Stimulated activated CD4-positive, alpha-beta T cell treated with anti-CD3 and anti-CD28 coated beads, Interleukin-4, amount 100 ng/mL, for 24 hours (primary cell): ENCODE results near the gene NCEH1.
"Not testable (repeated sequence)": the region's sequence is repeated elsewhere in the genome, so short reads cannot be mapped to it uniquely, and the experiment has no call there.

Experiments used
- DNase-seq: peaks from one replicate; pipeline ENCODE4 v3.0.0-alpha.2; 2020

NCEH1 gene

DNA sequence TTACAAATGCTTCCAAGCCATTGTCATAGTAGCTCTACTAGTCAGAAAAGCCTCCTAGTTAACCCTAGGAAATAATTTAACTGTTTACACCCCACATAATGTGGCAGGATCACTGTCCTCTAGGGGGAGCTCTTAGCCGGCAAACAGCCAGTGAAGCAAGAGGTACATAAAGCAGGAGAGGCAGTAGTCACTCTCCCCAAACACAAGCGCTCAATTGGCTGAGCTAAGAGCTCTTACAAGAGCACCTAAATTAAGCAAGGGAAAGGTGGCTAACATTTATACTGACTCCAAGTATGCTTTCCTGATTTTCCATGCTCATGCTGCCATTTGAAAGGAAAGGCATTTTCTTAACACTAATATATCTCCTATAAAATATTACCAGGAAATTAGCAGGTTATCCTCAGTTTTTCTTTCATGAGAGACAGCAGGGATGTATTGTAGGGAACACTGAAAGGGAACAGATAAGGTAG is 37.6 kb downstream of the NCEH1 start:
- DNase-seq: peak; percentile 70

DNA sequence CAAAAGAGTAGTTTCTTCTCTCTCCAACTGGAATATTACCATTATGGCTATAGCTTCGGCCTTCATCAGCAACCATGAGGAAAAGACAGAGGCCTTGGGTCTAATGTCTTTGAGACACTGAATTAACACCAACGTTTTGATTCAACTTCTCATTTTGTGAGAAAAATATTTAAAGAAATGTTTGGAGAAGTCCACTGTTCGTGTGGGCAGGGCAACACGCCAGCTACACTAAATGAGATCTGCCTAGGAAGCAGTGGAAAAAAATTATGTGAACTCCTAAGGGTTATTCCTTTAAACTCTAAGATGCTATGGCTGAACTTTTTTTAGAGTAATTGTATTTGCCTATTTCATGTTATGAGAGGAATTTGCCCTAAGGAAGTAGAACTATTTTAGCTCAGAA is 41.8 kb downstream of the NCEH1 start:
- no peak for DNase-seq

DNA sequence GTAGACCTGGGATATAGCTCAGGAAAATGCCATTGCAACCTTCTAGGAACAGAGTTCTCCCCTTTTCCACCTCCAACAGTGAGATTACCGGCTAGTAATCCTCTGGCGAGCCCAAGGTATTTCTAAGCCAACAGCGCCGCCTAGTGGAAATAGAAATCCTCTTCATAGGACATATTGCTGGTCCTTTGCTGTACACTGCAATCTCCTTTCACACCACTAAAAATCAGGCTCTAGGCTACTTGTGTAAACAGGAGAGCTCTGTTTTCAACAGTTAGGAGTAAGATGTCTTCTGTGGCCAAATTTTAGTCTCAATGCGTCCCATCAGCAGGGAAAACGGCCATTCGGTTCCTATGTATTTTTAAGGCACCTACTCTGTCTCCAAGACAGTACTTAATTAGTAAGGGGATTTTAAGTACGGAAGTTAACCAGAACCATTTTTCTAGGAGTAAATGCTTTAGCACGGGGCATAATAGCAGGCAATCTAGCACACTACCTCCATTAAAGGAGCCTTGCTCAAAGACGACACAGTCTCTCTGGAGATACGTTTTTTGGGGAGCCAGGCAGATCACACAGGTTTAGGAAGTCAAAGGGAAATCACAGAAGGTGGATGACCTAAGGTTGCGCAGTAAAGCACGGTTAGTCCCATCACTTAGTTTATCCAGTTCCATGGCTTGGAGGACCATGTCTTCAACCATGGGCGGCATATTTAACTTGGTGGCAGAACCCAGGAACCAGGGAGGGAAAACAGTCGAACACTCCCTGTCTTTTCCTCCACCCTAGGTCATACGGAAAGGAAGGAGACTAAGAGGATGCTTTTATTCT is 43.8 kb downstream of the NCEH1 start:
- DNase-seq: peak; percentile 86

DNA sequence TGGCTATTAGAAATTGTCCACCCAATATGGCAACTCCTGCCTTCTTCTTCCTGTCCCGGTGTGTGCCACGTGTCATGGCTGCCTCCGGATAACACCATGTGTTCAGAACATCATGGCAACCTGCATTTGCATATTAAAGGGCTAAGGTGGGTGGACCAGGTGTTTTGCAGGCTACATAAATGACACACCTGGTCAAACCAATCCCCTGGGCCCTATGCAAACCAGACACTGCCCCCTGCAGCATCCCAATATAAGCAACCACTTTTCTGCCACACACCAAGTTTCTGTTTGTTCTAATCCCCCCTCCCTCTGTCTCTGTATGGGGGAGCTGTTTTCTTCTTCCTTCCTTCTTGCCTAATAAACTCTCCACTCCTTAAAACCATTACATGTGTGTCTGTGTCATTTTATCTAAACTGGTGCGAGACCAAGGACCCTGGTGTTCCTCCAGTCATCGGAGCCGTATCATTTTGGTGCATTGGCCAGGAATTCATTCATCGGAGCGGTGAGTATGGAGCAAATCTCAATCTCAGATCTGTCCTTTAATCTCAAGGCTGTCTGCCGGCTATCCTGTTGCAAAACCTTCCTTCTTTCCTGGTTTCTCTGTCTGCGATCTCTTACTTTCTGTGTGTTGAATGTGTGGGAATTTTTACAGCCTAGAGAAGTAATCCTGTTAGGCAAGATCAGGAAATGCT is 44.5 kb downstream of the NCEH1 start:
- DNase-seq: no peak

DNA sequence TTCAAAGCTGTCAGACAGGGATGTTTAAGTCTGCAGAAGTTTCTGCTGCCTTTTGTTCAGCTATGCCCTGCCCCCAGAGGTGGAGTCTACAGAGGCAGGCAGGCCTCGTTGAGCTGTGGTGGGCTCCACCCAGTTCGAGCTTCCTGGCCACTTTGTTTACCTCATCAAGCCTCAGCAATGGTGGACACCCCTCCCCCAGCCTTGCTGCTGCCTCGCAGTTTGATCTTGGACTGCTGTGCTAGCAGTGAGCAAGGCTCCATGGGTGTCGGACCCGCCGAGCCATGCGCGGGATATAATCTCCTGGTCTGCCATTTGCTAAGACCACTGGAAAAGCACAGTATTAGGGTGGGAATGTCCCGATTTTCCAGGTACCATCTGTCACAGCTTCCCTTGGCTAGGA is 45.4 kb downstream of the NCEH1 start:
- DNase-seq: not testable (repeated sequence)

DNA sequence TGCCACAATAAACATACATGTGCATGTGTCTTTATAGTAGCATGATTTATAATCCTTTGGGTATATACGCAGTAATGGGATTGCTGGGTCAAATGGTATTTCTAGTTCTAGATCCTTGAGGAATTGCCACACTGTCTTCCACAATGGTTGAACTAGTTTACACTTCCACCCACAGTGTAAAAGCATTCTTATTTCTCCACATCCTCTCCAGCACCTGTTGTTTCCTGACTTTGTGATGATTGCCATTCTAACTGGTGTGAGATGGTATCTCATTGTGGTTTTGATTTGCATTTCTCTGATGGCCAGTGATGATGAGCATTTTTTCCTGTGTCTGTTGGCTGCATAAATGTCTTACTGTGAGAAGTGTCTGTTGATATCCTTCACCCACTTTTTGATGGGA is 50.4 kb downstream of the NCEH1 start:
- not testable (repeated sequence) for DNase-seq

DNA sequence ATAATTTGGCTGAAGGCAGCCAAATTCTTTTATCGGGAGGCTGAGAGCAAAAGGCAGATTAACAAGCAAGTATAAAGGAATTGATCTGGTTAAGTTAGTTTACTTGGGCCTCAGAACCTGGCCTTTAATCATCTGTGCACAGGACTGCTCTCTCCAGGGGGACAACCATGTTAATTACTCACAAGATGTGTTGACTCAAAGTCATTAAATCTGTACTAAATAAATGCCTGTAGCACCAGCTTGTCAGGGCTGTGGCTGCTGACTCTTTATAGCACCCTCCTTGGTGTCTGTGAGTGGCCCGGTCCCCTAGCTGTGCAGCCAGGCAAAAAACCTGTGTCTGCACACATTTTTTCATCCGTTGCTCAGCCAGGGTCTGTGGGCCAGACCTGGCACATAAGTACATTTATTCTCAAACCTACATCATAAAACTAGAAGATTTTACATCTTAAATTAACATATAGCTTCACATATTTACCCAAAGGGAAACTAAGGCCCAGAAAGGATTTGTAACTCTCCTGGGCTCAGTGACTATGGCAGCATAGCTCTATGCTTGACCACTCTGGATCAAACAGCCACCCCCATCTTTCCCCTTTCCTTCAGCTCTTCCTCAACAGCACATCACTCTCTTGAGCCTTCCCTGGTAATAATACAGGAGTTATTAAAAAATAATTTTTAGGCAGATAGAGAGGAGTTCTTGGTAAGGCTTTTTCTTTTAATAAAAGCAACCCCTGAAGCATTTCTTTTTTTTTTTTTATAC is 51.4 kb downstream of the NCEH1 start:
- no peak for DNase-seq

DNA sequence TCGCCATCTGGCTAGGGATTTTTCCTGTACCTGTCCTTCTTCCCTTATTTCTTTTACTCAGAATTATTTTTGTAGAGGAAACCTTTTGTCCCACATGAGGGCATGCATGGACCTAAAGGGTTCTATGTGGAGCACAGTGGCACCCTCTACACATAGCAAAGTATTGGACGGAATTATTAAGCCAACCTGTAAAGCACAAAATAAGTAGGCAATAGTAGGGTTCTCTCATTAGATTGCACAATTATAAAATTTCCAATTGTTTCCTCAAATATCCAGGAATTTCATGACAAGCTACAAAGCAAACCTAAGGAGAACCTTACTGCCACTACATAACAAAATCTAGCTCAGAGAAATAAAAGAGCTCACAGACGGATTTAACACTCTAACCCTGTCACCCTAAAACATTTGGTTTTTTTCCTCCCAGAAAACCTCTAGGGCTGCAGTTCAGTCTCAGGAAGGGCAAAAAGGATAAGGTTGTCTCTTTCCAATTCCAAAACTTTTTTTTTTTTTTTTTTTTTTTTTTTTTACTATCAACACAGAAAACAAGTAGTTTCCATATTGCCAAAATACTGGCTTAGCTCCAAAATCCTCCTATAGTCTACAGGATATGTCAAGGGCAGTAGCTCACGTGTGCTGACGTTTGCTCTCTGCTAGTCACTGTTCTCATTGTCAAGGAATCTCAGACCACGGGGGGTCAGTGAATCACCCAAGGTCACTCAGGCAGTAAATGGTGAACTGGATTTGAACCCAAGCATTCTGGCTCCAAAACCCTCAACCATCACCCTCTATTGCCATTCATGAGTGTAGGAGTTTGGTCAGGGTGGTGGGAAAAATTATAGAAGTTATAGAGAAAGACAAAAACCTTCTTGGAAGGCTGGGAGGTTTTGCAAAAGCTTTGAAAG is 52.3 kb downstream of the NCEH1 start:
- DNase-seq: no peak

DNA sequence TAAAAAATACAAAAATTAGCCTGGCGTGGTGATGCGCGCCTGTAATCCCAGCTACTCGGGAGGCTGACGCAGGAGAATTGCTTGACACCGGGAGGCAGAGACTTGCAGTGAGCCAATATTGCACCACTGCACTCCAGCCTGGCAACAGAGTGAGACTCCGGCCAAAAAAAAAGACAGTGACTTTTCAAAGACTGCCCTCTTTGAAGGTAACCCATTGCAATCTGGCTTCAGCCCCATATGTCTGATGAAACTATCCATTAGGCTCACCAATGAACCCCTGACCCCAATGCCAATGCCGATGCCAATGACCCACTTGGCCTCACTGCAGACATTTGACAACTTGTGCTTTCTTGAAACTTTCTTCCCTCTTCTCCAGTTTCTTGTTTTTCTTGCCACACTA is 54.3 kb downstream of the NCEH1 start:
- no peak for DNase-seq

DNA sequence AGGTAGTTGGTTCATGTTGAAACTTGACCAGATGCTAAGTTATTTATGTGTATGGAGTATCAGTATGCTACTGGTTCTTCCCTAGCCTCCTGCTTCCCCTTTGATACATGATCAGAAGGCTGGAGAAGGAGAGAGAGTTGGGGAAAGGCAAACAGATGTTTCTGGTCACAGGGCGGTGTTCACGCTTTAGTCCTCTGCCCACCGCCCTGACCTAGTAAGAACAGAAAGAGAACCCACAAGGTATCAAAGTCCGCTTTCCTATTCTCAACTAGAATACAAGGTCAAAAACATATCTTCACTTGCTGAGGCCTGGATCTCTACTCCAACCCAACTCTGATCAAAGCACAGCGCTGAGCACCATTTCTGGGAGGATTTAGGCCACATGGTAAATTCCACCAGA is 55.5 kb downstream of the NCEH1 start:
- no peak for DNase-seq

DNA sequence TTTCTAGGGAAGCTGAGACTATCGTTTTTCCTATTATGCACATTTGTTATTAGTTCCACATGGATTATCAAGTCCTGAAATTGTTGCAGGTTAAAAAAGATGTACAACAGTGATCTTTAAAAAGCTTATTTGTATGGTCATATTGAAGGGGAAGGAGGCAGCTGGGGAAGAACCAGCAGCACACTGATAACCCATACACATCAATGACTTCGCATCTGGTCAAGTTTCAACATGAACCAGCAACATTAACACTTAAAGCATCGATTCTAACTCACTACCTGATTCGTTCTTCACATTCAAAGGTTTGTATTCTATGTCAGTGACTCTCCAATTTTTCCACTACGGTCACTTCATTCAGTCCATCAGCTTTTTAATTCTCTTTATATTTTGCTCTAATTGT is 56.4 kb downstream of the NCEH1 start:
- DNase-seq: no peak

DNA sequence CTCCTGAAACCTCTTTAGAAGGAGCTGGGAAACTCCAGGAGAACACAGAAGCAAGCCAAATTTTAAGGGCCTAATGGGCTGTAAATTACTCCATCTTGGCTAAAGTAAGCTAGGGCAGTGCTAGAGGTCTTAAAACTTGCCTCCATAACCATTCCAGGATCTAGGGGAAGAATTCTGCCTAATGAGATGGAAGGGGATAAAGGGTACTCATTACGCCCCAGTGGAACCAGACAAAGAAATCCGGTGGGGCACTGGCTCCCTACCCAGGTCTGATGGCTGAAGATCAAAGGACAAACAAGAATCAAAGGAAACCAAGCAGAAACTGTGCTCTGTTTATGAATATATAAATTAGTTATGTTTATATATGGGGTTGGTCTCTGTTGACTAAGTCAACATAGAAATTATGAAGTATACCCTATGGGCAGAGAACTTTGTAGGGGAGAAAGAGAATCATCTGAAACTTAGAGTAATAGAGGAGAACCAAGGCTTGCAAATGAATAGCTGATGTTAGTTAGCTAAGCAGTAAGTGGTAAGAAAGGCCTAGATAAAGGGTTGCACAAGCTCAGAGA is 57.8 kb downstream of the NCEH1 start:
- DNase-seq: no peak

DNA sequence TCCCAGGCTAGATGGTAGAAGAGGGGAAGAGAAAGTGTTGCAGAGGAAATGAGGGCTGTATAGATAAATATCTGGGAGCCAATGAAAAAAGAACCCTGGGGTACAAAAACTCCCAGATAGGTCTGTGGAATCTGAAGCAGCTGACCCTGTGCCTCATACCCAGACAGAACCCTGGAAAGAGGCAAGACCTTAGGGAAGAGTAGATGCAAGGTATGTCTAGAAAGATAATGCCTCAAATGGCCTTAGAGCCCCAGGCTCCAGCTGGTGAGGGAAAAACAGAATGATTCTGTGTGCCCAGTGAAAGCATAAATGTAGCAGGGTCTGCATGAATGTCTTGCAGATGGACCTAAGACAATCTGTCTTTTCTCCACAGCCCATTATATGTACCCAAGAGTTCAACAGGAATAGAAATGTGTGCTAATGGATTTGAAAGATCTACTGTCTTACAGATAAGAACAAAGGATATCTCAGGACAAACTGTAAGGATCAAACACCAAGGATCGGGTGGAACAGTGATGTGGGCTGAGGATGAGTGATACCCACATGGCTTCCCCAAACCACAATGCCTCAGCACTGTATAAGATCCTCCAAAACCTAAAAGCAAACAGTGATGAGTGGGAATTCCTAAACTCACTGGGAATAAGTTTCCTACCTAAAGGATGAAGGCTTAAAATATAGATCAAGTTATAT is 58.8 kb downstream of the NCEH1 start:
- DNase-seq: no peak

DNA sequence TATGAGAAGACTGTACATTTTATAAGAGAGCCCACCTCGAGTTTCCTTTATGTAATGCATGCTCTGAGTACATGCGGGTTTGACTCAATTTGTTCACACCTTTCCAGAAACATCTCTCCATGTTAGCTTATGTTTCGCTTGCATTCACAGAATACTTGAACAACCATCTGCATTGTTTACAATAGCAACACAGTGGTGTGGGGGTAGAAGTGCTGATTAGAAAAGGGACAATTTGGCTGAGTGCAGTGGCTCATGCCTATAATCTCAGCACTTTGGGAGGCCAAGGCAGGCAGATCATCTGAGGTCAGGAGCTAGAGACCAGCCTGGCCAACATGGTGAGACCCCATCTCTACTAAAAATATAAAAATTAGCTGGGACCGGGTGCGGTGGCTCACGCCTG is 60.9 kb downstream of the NCEH1 start:
- no peak for DNase-seq

DNA sequence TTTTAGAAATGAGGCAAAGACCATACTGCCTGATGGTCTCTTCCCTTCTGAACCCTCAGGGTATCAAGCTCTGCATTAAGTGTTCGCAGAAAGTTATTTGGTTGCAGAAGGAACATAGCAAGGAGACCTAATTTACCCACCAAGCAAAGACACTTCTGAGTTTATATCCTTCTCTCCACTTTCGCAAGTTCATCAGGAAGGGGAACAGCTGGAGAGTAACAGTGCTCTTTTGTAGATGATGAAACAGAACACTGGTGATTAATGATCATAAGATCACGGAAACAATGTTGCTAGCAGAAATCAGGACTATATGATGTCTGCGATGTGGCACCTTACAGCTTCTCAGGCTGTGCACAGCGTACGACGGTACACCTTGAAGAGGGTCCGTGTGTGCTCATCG is 62.1 kb downstream of the NCEH1 start:
- no peak for DNase-seq

DNA sequence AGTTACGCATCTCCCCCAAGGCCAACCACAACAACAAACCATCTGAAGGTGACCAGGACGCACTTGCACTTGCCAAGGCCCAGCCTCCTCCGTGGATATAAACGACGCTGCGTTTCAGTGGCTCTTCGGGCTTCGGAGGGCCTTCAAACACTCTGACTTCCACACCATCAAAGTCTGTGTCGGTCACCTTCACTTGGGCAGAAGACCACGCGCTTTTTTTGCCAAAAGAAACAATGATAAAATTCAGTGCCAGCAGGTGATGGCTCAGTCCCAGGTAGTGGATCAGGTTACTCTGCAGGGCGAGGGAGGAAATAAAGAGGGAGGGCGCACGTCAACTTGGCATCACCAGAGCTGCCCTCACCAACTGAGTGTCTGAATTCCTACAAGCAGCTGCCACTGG is 63.0 kb downstream of the NCEH1 start:
- no peak for DNase-seq

DNA sequence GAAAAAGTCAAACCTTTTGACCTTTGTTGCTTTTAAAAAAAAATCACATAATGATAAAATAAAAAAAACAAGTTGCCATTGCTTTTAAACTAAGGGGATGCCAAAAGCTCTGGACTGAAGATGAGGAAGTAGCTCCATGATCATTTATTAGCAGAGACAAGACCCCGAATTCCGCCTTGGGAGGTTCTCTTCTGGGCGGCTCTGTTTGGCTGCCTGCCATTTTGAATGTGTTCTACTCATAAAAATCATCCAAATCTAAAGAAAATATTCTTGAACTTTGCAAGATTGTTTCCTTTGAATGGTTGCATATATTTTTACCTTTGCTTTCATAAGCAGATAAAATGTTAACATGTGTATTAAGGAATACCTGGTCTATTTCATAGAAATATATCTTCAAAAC is 63.8 kb downstream of the NCEH1 start:
- no peak for DNase-seq

DNA sequence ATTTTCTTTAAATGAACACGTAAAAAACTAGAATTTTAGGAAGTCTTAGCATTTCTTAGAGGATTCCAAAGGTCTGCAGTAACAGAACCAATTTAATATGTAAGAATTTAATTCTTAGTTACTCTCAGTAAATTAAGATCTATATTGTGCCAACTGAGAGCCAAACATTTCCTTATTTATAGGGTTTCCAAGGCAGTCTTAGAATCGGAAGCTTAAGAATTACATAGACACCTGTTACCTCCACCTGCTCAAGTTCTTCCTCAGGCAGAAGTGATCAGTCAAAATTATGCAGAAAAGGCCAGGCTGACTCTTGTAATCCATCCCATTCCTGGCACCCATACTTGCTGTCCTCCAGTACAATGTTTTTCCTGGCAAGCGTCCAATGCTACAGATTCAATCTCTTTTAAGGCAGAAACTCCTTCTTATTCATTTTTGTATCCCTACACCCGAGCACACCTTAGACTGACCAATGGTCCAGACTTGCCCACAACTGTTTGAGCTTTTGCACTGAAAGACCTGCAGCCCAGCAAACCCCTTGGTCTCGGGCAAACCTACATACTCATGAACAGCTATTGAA is 64.3 kb downstream of the NCEH1 start:
- DNase-seq: no peak

DNA sequence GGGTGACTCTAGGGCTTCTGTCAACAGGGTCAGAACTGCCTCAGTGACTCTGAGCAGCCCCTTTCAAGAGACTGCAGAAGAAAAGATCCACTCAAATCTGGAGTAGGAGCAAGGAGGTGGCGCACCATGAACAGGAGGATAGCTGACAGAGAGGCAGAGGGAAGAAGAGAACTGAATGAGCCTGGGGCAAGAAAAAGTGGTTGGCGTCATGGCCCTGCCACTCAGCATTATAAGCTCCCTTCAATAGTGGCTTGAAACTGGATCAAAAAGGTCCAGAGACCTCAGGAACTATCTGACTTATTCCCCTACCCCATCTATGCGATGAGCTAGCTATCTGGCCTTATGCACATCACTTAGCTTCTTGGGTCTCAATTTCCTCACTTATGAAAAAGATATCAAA is 66.6 kb downstream of the NCEH1 start:
- no peak for DNase-seq

DNA sequence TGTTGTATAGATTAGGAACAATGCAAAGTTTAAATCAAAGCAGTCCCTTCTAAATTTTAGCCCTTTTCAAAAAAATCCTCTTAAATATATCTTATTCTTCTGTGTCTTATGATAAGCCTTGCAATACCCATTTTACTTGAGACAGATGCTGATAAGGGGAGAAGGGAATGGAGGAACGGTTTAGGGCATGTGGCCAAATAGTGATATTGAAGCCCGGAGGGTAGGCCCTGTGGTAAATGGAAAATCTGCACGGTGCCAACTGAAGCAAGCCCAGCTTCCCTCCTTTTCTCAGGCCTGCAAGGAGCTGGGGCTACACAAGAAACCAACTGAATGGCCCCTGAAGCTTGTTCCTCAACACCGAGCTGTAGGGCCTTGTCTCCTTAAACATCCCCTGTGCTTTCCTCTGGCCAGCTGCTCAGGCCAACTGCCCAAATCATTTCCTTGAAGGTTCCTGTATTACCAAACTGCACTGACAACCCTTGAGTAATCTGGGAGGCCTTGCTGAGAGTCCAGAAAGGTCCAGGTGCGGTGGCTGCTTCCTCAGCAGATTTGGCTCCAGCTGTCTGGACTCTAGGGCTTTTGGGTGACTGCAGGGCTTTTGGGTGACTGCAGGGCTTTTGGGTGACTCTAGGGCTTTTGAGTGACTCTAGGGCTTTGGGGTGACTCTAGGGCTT is 67.2 kb downstream of the NCEH1 start:
- DNase-seq: no peak

DNA sequence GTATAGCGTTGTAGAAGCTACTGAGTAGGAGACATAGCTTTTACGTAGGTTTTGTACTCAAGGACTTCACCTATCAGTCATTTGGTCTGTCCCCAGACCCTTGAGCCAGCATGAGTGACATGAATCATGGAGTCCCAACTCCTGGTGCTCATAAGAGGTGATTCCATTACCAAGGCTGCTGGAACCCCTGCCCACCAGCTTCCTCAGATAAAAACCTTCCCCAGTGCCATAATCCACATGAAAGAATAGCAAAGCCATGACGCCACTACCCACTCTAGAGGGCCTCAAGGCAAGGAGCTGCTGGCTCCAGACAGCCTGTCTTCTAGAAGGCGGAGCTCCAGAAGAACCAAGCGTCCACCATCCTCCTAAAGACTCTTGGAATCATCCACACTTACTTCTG is 69.6 kb downstream of the NCEH1 start:
- no peak for DNase-seq
